HG02571 (cell line): Measurements from ENCODE around the gene TTC31.
"Not testable (repeated sequence)": the region's sequence is repeated elsewhere in the genome, so short reads cannot be mapped to it uniquely, and the experiment has no call there.

ENCODE experiments used
- ATAC-seq: cut with Tn5 transposase; IDR thresholded peaks from one replicate; pipeline ENCODE4 v1.9.1; 2021; ENCODE audit warnings: mild to moderate bottlenecking, moderate library complexity; ENCODE audit not compliant: unreplicated experiment

Gene TTC31

DNA sequence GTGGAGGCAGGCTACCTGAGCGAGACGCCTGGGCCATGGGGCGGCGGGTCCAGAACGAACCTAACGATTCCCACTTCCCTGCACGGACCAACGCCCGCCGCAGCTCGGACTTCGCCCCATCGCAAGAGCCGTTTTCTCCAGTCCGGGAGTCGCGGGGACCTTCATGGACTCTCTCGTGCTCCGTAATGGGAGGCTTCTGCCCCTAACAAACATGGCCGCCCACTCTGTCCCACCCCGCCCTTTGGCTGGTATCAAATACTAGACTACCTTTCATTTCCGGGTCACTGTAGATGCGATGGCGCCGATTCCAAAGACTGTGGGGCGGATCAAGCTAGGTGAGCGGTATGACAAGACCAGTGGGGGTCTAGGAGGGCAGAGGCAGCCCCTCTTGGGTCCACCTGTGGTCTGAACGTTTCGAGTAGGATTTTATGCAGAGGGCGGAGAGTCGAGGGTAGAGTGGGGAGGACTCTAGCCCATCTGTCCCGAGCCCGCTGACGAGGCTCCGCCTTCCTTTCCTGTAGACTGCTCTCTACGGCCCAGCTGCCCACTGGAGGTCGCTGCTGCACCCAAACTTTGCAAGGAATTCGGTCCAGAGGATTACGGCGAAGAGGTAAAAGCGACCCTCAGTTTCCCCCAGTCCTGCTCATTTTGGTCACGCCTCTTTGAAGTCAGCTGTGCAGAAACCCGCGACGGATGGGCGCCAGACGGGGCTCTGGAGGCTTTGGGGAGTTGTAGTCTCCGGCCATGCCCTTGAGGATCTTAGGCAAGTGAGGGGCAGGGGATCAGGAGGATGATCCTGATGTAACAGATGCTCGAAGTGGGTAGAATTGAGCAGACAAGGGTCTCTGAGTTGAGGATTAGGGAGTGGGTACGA is at the start of gene TTC31, which contains the start of gene CCDC142:
TTC31 (plus strand) TSS at position 281 of the 874 bp plus-strand sequence; CDS start at position 296, 15 bp downstream.
CCDC142 (minus strand) TSS at position 198 of the 874 bp plus-strand sequence; CDS start at position 37, 161 bp downstream.
- peak; percentile 90 for ATAC-seq

DNA sequence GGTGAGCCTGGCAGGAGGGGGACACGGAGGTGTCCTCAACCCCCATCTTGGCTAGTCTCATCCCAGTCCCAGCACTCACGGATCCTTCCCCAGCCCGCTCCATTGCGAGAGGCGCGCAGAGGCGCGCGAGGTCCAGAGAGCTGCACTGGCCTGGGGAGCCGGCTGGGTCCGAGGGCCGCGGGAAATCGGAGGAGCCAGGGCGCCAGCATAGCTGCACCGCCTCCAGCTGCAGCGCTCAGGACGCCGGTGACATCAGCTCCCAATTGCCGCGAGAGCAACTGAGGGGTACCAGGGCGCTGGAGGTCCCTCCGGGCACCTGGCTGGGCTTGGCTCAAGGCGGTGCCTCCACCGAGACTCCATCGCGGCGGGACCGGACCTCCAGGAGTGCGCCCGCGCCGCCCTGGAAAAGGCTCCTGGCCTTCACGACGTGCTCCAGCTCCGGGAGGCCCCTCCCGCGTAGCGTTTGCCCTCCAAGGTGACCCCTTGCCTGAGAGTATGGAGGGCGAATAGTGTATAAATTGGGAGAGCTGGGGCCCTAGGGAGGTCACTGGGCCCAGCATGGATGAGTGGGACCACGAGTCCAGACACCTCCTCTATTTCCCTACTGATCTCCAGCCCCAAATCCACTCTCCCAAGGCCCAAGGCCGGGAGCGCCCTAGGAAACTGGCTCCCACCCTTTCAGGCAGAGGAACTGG is 46.6 kb upstream of the TTC31 start:
- no peak for ATAC-seq

- no peak for ATAC-seq
Measured at GRCh38 chr2:74436848-74437695, 45.8 kb upstream of the TTC31 start.

DNA sequence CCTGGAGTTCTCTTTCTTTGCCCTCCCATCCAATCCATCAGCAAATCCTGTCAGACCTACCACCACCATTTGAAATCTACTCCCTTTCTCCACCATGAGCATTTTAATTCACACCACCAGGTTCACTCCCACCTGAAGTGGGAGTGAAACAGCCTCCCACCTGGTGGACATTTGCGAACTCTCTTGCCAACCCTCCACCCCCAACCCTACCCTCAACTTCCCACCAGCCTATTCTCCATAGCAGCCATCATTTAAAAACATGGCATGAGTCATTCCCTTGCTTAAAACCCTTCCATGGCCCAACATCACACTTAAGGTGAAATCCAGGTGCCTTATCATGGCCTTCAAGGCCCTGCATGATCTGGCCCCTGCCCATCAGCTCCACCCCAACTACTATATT is 44.6 kb upstream of the TTC31 start:
- ATAC-seq = no peak

DNA sequence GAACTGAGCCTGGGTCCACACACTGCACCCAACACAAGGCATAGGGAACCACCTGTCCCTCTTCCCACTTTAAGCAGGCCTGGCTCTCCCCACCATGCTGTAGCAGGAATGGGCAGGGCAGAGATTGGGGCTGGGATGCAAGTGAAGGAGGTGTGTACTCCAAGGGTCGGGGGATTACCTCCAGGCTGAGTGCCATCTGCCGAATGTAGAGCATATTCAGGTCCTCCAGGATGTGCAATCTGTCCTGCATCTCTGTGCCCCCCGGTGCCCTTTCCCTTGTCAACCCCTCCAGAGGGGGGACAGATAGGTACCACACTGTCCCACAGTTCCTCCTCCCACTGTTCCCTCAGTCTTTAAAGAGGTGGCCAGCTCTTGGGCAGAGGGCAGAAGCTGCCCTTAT is 43.5 kb upstream of the TTC31 start:
- no peak for ATAC-seq

- ATAC-seq = no peak
Measured at GRCh38 chr2:74439803-74440377, 43.0 kb upstream of the TTC31 start.

GRCh38 chr2:74440378-74441169 is 42.3 kb upstream of the TTC31 start:
- peak; percentile 87 for ATAC-seq

DNA sequence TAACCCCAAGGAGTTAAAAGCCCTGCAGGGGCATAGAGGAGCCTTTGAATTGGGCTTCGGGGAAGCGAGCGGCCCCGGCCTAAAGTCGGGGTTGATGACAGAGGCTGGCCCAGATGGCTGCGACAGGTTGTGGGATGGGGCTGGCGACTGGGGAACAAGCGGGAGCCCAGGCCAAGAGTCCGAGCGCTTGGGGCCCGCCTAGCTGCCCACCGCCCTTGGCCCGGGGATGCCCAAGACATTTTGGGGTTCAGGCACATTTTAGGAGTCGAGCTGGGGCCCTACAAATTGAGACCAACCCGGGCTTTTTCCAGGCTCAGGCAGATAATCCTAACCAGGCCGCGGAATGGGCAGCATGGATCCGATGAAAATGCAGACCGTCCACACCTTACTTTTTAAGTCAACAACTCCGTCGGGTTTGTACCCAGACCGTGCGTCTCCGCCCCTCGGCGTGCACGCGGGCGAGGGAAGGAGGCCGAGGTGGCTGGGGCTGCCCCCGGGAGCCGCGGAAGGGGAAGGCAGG is 41.7 kb upstream of the TTC31 start:
- ATAC-seq = no peak

- no peak for ATAC-seq
Measured at GRCh38 chr2:74441690-74442482, 41.0 kb upstream of the TTC31 start, which contains the start of gene RTKN. Gene RTKN (minus strand): TSS chr2:74441937. CDS start chr2:74441816, 121 bp downstream.

DNA sequence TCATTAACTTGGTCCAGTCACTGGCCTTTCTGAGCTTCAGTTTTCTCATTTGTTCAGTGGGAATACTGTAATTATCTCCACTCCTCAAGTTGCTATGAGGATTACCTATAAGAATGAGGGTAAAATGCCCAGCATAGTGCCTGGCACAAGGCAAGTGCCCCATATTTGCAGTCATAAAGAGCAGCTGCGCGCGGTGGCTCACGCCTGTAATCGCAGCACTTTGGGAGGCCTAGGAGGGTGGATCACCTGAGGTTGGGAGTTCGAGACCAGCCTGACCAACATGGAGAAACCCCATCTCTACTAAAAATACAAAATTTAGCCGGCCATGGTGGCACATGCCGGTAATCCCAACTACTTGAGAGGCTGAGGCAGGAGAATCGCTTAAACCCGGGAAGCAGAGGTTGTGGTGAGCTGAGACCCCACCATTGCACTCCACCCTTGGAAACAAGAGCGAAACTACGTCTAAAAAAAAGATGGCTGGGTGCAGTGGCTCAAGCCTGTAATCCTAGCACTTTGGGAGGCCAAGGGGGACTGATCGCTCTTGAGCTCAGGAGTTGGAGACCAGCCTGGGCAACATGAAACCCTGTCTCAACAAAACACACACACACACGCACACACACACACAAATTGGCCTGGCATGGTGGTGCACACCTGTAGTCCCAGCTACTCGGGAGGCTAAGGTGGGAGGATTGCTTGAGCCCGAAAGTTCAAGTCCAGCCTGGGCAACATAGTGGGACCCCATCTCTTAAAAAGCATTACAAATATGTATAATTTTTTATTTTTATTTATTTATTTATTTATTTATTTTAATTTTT is 40.2 kb upstream of the TTC31 start:
- ATAC-seq = not testable (repeated sequence)

- ATAC-seq = no peak
Measured at GRCh38 chr2:74444498-74445318, 38.2 kb upstream of the TTC31 start.

DNA sequence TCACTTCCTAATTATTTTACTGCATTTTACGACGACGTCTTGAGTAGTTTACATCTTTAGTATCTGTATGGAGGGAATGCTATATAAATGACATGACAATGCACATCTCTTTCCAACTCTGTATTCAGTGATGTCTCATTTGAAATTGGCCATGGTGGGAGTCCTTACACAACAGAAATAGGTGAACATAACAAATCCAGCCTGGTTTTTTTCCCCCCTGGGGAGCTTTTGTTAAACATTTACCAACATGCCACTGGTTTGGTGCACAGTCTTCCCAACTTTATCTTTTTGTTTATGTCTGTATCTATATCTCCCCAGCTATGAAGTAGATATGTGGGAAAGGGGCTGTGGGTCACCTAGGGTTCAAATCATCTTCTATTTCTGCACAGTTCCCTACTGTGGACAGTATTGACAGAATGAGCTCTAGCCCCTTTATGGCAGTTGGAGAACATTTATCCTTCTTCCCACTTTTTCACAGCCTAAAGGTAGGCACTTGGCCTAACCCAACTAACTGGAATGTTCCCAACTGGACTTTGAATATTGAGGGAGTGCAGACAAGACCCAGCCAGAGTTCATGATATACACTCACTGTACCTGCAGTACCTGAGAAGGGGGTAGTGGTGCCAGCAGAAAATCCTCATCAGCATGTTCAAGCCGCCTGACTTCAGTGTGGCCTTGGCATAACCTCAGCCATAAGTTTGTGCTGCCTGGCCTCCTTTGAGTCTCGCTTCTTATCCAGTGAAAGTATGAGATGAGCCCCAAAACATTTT is 35.5 kb upstream of the TTC31 start:
- ATAC-seq = no peak

DNA sequence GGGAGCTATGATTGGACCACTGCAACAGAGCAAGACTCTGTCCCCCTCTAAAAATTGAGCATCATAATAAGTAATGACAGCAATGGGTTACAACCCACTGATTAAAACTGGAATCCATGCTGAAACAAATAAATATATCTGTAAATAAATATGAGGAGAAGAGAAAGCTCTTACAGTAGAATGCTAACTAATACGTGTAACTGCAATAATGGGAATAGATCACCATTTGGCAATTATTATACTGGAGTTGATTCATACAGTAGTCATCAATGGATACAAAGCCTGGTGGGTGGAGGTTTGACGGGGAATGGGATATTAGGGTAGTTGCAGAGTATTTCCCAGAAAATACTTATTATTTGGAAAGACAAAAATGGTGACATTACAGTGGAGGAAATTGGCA is 34.1 kb upstream of the TTC31 start:
- no peak for ATAC-seq

DNA sequence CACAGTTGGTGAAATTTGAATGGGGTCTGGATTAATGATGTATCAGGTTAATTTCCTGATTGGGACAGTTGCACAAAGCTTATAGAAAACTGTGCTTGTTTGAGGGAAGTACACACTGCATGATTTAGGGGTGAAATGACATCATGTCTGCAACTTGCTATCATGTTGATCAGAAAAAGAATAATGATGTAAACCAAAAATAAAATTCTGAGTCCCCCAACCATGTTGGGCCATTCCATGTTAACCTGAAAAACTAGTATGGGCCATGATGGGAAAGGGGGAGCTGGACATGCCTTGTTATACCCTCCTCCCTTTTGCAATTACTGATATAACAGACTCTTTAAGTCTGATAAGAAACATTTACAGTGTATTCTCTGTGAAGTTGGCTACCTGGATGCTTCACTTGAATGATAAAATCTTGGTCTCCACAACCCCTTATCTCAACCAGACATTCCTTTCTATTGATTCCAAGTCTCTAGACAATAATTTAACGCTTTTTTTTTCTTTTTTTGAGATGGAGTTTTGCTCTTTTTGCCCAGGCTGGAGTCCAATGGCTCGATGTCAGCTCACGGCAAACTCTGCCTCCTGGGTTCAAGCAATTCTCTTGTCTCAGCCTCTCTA is 32.2 kb upstream of the TTC31 start:
- ATAC-seq = no peak

DNA sequence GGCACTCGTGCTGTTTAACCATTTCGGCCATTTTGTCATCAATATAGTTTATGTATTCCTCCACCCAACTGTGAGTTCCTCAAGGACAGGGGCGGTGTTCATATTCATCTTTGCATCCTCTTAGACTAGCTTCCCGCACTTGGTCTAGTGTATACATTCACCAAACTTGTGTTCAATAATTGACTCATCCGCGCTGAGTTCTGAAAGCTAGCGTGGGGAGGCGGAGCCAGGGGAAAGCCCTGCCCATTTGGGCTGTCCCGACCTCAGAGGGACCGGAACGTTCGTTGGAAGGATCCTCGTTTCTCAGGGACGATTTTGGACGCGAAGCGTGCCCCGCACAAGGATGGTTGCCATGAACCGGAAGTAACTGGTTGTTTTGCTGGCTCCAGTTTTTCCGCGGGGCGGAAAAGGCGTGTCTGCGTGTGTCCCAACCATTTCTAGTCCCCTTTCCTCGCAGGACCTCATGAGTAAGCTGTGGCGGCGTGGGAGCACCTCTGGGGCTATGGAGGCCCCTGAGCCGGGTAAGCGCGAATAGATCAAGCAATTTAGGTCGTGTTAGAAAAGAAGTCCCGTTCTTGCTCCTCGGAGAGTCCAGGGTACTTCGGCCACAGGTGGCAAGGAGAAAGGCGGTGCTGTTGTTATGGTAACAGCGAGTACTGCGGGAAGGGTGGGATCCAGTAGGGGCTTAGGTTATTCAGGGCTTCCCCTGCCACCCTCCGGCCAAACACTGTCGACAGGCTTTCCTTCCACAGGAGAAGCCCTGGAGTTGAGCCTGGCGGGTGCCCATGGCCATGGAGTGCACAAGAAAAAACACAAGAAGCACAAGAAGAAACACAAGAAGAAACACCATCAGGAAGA is 28.0 kb upstream of the TTC31 start, which contains the start of gene INO80B:
INO80B (plus strand) TSS at position 434 of the 858 bp plus-strand sequence; CDS start at position 464, 30 bp downstream.
- peak; percentile 32 for ATAC-seq
